HUES6 (cell line): Measurements from ENCODE around the gene PTPN3.
"Not testable (repeated sequence)": the region's sequence is repeated elsewhere in the genome, so short reads cannot be mapped to it uniquely, and the experiment has no call there.

Experiments used
- H3K27ac ChIP-seq: 2 replicates; pipeline ENCODE4 v1.7.0; 2013; ENCODE audit warnings: low read depth, mild to moderate bottlenecking, low read length, inconsistent platforms
- H3K27me3 ChIP-seq: 2 replicates; pipeline ENCODE4 v1.6.1; 2013; ENCODE audit warnings: low read length; ENCODE audit not compliant: control insufficient read depth, insufficient read depth
- H3K36me3 ChIP-seq: 2 replicates; pipeline ENCODE4 v1.6.1; 2013; ENCODE audit warnings: low read length; ENCODE audit not compliant: control insufficient read depth, insufficient read depth
- H3K4me1 ChIP-seq: 2 replicates; pipeline ENCODE4 v1.6.1; 2013; ENCODE audit warnings: low read length; ENCODE audit not compliant: control insufficient read depth, insufficient read depth
- H3K4me3 ChIP-seq: 2 replicates; pipeline ENCODE4 v1.5.1; 2013; ENCODE audit warnings: low read depth, low read length
- H3K9ac ChIP-seq: one replicate; pipeline ENCODE4 v1.6.1; 2013; ENCODE audit warnings: mild to moderate bottlenecking, low read length
- H3K9me3 ChIP-seq: 2 replicates; pipeline ENCODE4 v1.6.1; 2013; ENCODE audit warnings: low read depth, low read length; ENCODE audit not compliant: control insufficient read depth, insufficient read depth

PTPN3 gene

GRCh38 chr9:109355564-109356297 lies 142.4 kb downstream of the PTPN3 start:
- no peak overlapping the region for H3K9ac ChIP-seq
- no peaks in the 10 kb centered on the region for H3K27me3 ChIP-seq
- no peak overlapping the region for H3K4me3 ChIP-seq
- H3K36me3 ChIP-seq: no peaks in the 10 kb centered on the region
- H3K9me3 ChIP-seq: no peaks in the 10 kb centered on the region
- no peak overlapping the region for H3K27ac ChIP-seq
- H3K4me1 ChIP-seq: no peaks in the 10 kb centered on the region

GRCh38 chr9:109354190-109354589 lies 143.9 kb downstream of the PTPN3 start:
- no peaks in the 10 kb centered on the region for H3K9me3 ChIP-seq
- H3K4me1 ChIP-seq: no peaks in the 10 kb centered on the region
- H3K4me3 ChIP-seq: no peak overlapping the region
- H3K36me3 ChIP-seq: no peaks in the 10 kb centered on the region
- no peak overlapping the region for H3K9ac ChIP-seq
- H3K27ac ChIP-seq: no peak overlapping the region
- no peaks in the 10 kb centered on the region for H3K27me3 ChIP-seq

GRCh38 chr9:109351032-109351431 lies 147.1 kb downstream of the PTPN3 start:
- Histone ChIP-seq H3K4me1 (no peaks in the 10 kb centered on the region), H3K4me3 (no peak overlapping the region), H3K27me3 (no peaks in the 10 kb centered on the region), H3K36me3 (no peaks in the 10 kb centered on the region), H3K9me3 (no peaks in the 10 kb centered on the region), H3K9ac (no peak overlapping the region), H3K27ac (no peak overlapping the region)

- H3K36me3 ChIP-seq: no peaks in the 10 kb centered on the region
- no peak overlapping the region for H3K4me3 ChIP-seq
- no peaks in the 10 kb centered on the region for H3K27me3 ChIP-seq
- no peaks in the 10 kb centered on the region for H3K9me3 ChIP-seq
- no peak overlapping the region for H3K27ac ChIP-seq
- no peak overlapping the region for H3K9ac ChIP-seq
- peaks cover 8% of the 10 kb centered on the region; the same call in 1 of the 2 replicates for H3K4me1 ChIP-seq
Measured at GRCh38 chr9:109349421-109349846, 148.7 kb downstream of the PTPN3 start.

GRCh38 chr9:109346904-109347303 lies 151.2 kb downstream of the PTPN3 start:
- Histone ChIP-seq H3K4me3 (no peak overlapping the region), H3K27ac (no peak overlapping the region), H3K27me3 (no peaks in the 10 kb centered on the region), H3K36me3 (no peaks in the 10 kb centered on the region), H3K4me1 (peaks cover 8% of the 10 kb centered on the region; the same call in 1 of the 2 replicates), H3K9ac (no peak overlapping the region), H3K9me3 (no peaks in the 10 kb centered on the region)

- Histone ChIP-seq H3K36me3 (no peaks in the 10 kb centered on the region), H3K4me1 (peaks cover 8% of the 10 kb centered on the region; the same call in 1 of the 2 replicates), H3K27me3 (no peaks in the 10 kb centered on the region), H3K4me3 (no peak overlapping the region), H3K9ac (no peak overlapping the region), H3K9me3 (no peaks in the 10 kb centered on the region), H3K27ac (no peak overlapping the region)
Measured at GRCh38 chr9:109344866-109345265, 153.2 kb downstream of the PTPN3 start.

GRCh38 chr9:109342878-109343277 lies 155.2 kb downstream of the PTPN3 start:
- peaks cover 8% of the 10 kb centered on the region; the same call in 1 of the 2 replicates for H3K4me1 ChIP-seq
- H3K27me3 ChIP-seq: no peaks in the 10 kb centered on the region
- no peaks in the 10 kb centered on the region for H3K9me3 ChIP-seq
- no peak overlapping the region for H3K4me3 ChIP-seq
- no peak overlapping the region for H3K27ac ChIP-seq
- no peaks in the 10 kb centered on the region for H3K36me3 ChIP-seq
- H3K9ac ChIP-seq: no peak overlapping the region

GRCh38 chr9:109341561-109341960 lies 156.5 kb downstream of the PTPN3 start:
- no peaks in the 10 kb centered on the region for H3K36me3 ChIP-seq
- H3K27ac ChIP-seq: no peak overlapping the region
- no peaks in the 10 kb centered on the region for H3K9me3 ChIP-seq
- H3K27me3 ChIP-seq: no peaks in the 10 kb centered on the region
- peaks cover 8% of the 10 kb centered on the region; the same call in 1 of the 2 replicates for H3K4me1 ChIP-seq
- H3K9ac ChIP-seq: no peak overlapping the region
- H3K4me3 ChIP-seq: no peak overlapping the region

- not testable (repeated sequence) for H3K9ac ChIP-seq, H3K36me3 ChIP-seq, H3K27me3 ChIP-seq, H3K4me3 ChIP-seq, H3K4me1 ChIP-seq, H3K27ac ChIP-seq, H3K9me3 ChIP-seq
Measured at GRCh38 chr9:109340979-109341378, 157.1 kb downstream of the PTPN3 start.

- Histone ChIP-seq H3K27me3 (no peaks in the 10 kb centered on the region), H3K9ac (no peak overlapping the region), H3K9me3 (no peaks in the 10 kb centered on the region)
Measured at GRCh38 chr9:109336409-109336808, 161.7 kb downstream of the PTPN3 start.

GRCh38 chr9:109335929-109336328 lies 162.2 kb downstream of the PTPN3 start:
- Histone ChIP-seq H3K4me3 (no peak overlapping the region), H3K9ac (no peak overlapping the region), H3K9me3 (no peaks in the 10 kb centered on the region), H3K4me1 (no peaks in the 10 kb centered on the region), H3K27me3 (no peaks in the 10 kb centered on the region), H3K27ac (no peak overlapping the region), H3K36me3 (no peaks in the 10 kb centered on the region)

More at GRCh38 chr9:109336409-109336808, 161.7 kb downstream of the PTPN3 start:
- H3K4me1 ChIP-seq: no peaks in the 10 kb centered on the region
- H3K36me3 ChIP-seq: no peaks in the 10 kb centered on the region
- H3K4me3 ChIP-seq: no peak overlapping the region
- H3K27ac ChIP-seq: no peak overlapping the region
